Erythroblast (primary cell): ENCODE results near the gene DIAPH2.

Experiments
- GATA1 ChIP-seq: IDR thresholded peaks from 2 replicates; pipeline ENCODE4 v1.6.1; 2011; ENCODE audit warnings: low read depth, mild to moderate bottlenecking, control low read depth, low read length, moderate library complexity
- POLR2A ChIP-seq: IDR thresholded peaks from 2 replicates; pipeline ENCODE4 v1.6.1; 2011; ENCODE audit warnings: mild to moderate bottlenecking, low read length

- no peak for TF ChIP-seq POLR2A
- no peak for TF ChIP-seq GATA1
Measured at GRCh38 chrX:96650023-96650422, 34.6 kb upstream of the DIAPH2 start.
